ENCODE data around the gene DIPK1A.

Gene DIPK1A

DNA sequence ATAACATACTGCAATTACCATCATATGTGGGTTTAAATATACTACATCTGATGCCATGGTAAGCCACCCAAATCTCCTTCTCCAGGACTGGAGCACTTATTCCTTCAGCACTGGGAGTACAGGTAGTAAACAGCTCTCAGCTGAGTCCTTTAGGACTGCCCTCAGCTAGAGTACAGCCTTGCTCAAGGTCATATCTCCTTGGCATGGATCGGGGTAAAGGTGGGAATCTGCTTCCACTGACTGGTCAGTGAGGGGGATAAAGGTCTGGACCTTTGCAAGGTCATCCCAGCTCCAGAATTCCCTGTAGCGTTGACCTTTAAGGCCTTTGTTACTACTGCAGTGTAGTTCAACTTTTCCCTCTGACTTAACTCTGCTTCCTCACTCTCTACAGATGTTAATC, 90.7 kb downstream of the DIPK1A start:
- no peak for DNase-seq

GRCh38 chr1:92864131-92864530, 97.1 kb downstream of the DIPK1A start:
- DNase-seq = no peak

GRCh38 chr1:92862605-92863004, 98.7 kb downstream of the DIPK1A start:
- no peak for DNase-seq

- DNase-seq = no peak
These were observed 101.7 kb downstream of the DIPK1A start for GRCh38 chr1:92859400-92860039.

DNA sequence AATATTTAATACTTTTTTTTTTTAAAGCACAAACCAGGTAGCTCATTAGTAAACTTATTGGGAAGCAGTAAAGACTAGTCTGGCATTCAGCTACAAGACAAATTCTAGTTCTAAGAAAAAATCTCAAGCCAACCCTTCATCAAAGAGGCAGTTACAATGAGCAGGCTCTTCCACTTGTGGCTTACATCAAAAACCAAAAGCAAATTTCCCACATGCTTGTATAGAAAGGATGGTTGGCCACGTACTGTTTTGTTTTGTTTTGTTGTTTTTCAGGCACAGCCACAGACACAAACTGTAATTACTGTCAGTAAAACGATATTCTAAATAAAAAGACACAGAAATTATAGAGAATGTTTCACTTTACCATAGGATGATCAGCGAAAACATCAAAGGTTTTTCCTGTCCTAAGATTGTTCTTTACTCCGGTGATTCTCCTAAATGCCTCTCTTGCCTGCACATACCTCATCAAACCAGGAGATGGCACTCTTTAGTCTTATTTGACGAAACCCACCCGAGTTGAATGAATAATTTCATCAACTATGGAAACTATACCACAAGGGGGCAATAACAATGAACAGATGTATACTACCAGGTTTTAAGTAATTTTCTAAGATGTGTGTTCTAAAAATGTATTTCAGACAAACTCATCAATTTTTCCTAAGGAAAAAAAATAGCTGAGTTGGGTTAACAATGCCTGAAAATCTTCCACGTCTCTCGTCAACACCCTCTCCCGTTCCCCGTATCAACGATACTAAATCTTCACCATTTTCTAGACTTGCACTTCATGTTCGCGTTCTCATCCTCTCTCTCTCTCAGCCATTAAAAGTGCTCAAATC, 102.5 kb downstream of the DIPK1A start:
- peak; percentile 85 for DNase-seq

- no peak for DNase-seq
These were observed 103.4 kb downstream of the DIPK1A start for GRCh38 chr1:92857817-92858216.

DNA sequence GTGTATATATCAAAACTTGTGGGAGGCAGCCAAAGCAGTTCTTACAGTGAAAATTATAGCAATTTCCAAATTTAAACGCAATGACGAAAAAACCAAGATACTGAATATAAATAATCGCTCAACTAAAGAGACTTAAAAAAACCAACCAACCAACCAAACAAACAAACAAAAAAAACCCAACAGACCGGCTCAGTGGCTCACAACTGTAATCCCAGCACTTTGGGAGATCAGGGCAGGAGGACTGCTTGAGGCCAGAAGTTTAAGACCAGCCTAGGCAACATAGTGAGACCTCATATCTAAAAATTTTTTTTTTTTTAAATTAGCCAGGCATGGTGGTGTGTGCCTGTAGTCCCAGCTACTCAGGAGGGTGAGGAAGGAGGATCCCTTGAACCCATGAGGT, 106.0 kb downstream of the DIPK1A start:
- no peak for DNase-seq

- no peak for DNase-seq
These were observed 107.0 kb downstream of the DIPK1A start for GRCh38 chr1:92854101-92854785.

DNA sequence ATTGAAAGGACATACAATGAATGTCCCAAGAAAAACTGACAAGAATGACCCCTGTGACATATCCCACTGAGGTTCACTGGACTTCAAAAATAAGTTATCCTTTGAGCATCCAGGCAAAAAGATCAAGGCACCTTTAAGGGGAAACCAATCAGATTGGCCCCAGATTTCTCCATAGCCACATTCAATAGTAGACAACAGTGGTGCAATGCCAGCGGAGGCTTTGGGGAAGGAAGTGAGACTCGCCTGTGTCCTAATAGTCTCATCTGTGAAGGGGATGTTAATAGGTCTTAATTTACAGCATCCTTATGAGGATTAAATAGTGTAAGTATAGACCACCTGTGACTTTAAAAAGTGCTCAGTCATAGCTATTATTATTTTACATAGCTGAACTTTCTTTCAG, 108.0 kb downstream of the DIPK1A start:
- no peak for DNase-seq

DNA sequence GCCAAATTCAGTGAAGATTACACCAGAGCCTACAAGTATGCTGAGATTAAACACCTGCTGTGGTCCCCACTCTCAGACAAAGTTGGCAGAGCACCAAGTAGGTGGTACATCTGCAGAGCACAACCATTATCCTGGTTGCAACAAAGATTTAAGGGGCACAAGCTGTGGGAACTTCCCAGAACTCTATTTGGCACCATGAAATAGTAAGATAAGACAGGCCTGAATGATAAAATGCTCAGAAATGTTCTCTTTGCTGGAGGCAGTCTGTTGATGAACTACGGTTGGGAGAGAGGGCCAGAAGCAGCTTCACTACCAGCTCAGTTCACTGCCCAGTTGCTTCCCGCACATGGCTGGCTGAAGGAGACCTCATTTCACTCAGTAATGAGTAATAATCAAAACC, 109.5 kb downstream of the DIPK1A start:
- no peak for DNase-seq

DNA sequence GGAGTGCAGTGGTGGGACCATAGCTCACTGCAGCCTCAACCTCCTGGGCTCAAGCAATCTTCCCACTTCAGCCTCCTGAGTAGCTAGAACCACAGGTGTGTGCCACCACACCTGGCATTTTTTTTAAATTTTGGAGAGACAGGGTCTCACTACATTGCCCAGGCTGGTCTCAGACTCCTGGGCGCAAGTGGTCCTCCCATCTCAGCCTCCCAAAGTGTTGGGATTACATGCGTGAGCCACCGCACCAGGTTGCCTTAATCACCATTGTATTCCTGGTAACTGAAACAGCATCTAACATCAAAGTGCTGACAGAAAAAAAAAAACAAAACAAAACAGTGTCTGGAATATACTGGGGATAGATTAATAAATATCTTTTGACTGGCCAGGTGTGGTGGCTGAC, 111.2 kb downstream of the DIPK1A start:
- no peak for DNase-seq

DNA sequence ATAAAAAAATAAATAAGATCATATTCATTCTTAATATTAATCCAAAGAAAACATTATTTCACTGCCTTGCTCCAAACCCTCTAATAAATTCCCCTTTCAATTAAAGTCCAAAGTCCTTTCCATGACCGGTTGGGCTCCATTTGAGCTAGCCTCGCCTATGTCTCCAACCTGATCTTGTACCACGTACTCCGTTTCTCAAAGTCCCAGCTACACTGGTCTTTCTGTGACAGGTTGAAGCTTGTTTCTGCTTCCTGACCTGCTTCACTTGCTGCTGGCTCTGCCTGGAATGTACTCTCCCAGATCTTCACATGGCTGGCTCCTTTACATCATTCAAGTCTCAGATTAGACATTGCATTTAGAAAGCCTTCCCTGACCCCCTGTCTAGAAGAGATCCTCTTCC, 113.1 kb downstream of the DIPK1A start:
- DNase-seq = no peak

GRCh38 chr1:92845908-92846307, 115.4 kb downstream of the DIPK1A start:
- DNase-seq = no peak

DNA sequence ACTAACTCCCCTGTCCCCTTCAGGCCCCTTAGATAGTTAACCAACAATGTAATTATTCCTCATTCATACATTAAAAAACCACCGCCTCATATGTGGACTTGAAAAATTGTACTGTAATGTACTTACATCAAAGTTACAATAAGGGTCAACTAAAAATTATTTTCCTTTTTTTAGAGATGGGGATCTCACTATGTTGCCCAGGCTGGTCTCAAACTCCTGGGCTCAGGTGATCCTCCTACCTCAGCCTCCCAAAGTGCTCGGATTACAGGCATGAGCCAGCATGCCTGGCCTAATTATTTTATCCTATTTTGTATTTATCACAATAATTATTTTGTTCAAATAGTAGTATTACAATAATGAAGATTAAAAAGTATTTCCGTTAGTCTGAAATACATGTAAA, 116.8 kb downstream of the DIPK1A start:
- no peak for DNase-seq

- DNase-seq = no peak
These were observed 117.6 kb downstream of the DIPK1A start for GRCh38 chr1:92843429-92844352.

DNA sequence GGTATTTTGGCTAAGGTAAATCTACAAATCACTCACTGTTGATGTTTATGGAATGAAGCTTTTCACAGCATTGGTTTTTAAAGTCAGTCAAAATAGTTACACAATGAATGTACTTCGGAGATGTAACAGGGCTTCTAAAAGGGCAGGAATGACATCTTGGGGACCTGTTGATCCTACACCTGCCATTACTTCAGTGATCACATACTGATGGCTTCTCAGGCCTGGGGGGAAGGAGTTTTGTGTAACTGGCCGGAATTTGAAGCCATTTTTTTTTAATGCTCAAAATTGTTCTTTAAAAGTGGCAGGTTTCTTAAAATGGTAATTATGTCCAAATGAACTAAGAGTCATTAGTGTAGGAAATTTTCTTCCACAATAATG, 118.2 kb downstream of the DIPK1A start:
- no peak for DNase-seq

DNA sequence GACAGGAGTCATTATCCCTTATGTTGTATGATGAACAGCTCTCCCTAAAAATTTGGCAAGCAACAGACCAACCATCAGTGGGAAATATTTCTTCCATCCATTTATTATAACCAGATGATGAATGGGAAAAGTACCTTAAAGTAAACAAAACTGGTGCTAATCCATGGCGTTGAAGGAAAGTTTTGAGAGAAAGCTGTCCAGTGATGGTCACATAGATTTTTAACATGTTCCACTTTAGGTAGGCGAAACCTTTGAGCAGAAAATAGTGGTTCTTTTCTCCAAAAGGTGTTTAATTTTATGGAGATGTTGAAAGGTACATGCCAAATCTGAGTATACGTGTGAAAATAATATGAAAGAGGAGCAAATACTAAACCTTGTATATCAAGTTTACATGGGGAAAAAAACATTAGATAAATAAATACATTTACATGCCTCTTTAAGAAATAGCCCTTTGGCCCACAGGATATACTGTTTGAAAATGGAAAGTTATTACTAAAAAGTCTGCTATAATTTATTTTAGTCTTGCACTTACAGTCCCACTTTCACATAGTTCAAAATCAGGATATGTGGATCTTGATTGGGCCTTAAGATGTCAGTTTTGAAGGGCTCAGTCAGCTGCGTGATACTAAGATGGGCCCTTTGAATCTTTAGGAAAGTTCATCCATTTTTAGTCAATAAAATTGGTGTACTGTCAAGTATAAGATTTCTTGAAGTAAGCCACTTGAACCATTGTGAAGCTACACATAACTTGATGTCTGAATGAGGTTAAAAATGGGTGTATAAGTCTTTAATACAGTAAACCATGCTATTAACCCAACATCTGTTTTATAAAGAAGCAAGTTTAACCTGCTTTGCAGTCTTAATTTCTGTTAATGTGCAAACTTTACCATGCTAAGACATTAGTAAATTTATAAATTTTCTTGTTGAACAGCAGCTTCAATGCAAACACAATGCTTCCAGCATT, 118.9 kb downstream of the DIPK1A start:
- DNase-seq = no peak

DNA sequence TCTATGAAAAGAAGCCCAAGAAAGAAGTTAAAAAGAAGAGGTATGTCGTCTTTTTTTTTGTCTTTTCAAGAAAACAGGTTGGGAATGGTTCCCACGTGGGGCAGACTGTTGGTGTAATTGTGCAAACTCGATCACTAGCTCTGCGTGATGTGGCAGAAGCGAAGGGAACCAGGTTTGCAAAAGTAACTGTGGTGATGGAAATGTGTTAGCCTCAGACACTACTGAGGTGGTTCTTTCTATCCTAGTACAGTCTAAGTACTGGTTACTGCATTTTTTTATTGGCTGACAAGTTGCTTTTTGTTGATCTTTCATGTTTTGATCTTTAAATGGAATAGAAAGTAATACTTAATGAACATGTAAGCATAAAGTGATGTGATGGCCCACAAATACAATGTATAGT, 120.7 kb downstream of the DIPK1A start:
- no peak for DNase-seq

GRCh38 chr1:92839442-92839841, 121.8 kb downstream of the DIPK1A start:
- no peak for DNase-seq

DNA sequence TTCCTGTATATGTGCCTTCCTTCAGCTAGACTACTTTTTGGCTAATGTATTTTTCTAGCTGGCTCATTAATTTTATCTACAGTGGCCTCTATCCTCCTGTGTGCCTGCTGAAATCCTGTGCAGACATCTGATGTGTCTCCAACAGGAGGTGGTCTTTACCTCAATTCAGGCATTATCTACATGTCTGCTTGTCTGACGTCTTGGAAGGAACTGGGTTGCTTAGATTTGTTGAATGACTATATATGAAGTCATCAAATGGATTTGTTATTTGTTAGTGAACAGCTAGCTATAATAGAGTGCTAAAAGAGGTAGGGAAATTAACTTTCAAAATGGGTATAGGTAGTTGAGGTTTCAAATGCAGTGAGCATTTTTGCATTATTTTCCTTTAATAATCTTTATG, 122.7 kb downstream of the DIPK1A start:
- no peak for DNase-seq

- no peak for DNase-seq
These were observed 124.2 kb downstream of the DIPK1A start for GRCh38 chr1:92837062-92837461.

DNA sequence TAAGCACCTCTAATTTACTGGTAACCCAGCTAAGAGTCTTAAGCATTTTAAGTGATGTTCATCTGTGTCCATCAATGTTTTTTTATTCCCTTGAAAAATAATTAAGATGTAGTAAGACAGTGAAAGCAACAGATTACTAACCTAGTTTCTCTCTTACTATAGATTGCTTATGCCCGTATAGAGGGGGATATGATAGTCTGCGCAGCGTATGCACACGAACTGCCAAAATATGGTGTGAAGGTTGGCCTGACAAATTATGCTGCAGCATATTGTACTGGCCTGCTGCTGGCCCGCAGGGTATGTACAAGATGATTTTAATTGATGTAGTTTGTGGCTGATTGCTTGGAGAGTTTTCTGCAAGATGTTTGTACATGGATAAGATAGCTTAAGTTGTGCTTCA, 126.6 kb downstream of the DIPK1A start:
- no peak for DNase-seq
